ENCODE measurements around the gene BID. TPM values are rescaled to one million over a fixed set of nuclear protein-coding genes. Genes with fewer than 3 reads are reported as not detected.

The BID gene
- total RNA-seq, 2 donors from 2014 or later, result 4.0 to 9.3 TPM

- DNase-seq (no peak), ATAC-seq (no peak)
- Histone ChIP-seq H3K27ac (no peak overlapping the region), H3K4me1 (peaks cover 7% of the 10 kb centered on the region), H3K4me3 (no peak overlapping the region), H3K36me3 (replicated peaks in 1 of 2; ENCODE audit: insufficient read depth in 1 of 2, low read depth in 2 of 2) (no peaks in the 10 kb centered on the region), H3K27me3 (no peaks in the 10 kb centered on the region), H3K9me3 (no peaks in the 10 kb centered on the region)
- 37 to 44% methylated on average over 5 to 9 of the region's 9 CpGs for WGBS, 2 donors
- intact Hi-C loops (cut with DNase I), result no loop called here
- TF ChIP-seq CTCF (IDR thresholded peaks at IDR 0.05) (no peak), POLR2A (IDR thresholded peaks at IDR 0.05) (no peak)
Measured at GRCh38 chr22:17783312-17783711, 9.0 kb upstream of the BID start.

- intact Hi-C loops (cut with DNase I), result no loop called here
- WGBS, 2 donors, result 86 to 88% methylated on average over 12 to 13 of the region's 13 CpGs
- TF ChIP-seq CTCF (IDR thresholded peaks at IDR 0.05) (no peak), POLR2A (IDR thresholded peaks at IDR 0.05) (no peak)
- Histone ChIP-seq H3K4me3 (no peak overlapping the region), H3K27ac (no peak overlapping the region), H3K4me1 (peaks cover 7% of the 10 kb centered on the region), H3K9me3 (no peaks in the 10 kb centered on the region), H3K27me3 (no peaks in the 10 kb centered on the region), H3K36me3 (replicated peaks in 1 of 2; ENCODE audit: insufficient read depth in 1 of 2, low read depth in 2 of 2) (no peaks in the 10 kb centered on the region)
- DNase-seq, result no peak
- no peak for ATAC-seq
Measured at GRCh38 chr22:17782621-17783020, 8.4 kb upstream of the BID start.

GRCh38 chr22:17782158-17782557 lies 7.9 kb upstream of the BID start:
- no peak overlapping the region for H3K4me3 ChIP-seq
- H3K27me3 ChIP-seq, result no peaks in the 10 kb centered on the region
- peaks cover 7% of the 10 kb centered on the region for H3K4me1 ChIP-seq
- H3K27ac ChIP-seq, result peak overlapping the region in 2 of 4 donors; percentile 45 to 50
- no peaks in the 10 kb centered on the region for H3K9me3 ChIP-seq
- DNase-seq, result no peak
- TF ChIP-seq CTCF (IDR thresholded peaks at IDR 0.05) (no peak), POLR2A (IDR thresholded peaks at IDR 0.05) (no peak)
- no peaks in the 10 kb centered on the region for H3K36me3 ChIP-seq (replicated peaks in 1 of 2; ENCODE audit: insufficient read depth in 1 of 2, low read depth in 2 of 2)
- 67 to 77% methylated on average over 13 of the region's 13 CpGs for WGBS, 2 donors
- ATAC-seq, result no peak
- intact Hi-C loops (cut with DNase I), result no loop called here

- TF ChIP-seq CTCF (IDR thresholded peaks at IDR 0.05) (no peak), POLR2A (IDR thresholded peaks at IDR 0.05) (no peak)
- Histone ChIP-seq H3K9me3 (no peaks in the 10 kb centered on the region), H3K4me1 (peaks cover 7% of the 10 kb centered on the region), H3K4me3 (no peak overlapping the region), H3K36me3 (replicated peaks in 1 of 2; ENCODE audit: insufficient read depth in 1 of 2, low read depth in 2 of 2) (no peaks in the 10 kb centered on the region), H3K27me3 (no peaks in the 10 kb centered on the region), H3K27ac (peak overlapping the region in 2 of 4 donors; percentile 45 to 50)
- DNase-seq (peak in 2 of 4 donors; percentile 43 to 51), ATAC-seq (peak; percentile 47)
- 12 to 42% methylated on average over 3 to 12 of the region's 12 CpGs for WGBS, 2 donors
- intact Hi-C loops (cut with DNase I), result no loop called here
Measured at GRCh38 chr22:17781319-17782031, 7.2 kb upstream of the BID start.
